Measurements from ENCODE around the gene SSBP4. TPM values are rescaled to one million over a fixed set of nuclear protein-coding genes. Genes with fewer than 3 reads are reported as not detected.
A peak's percentile ranks its signal among the peaks of the same experiment; 100 is the strongest.

The SSBP4 gene
- 46.1 and 50.0 TPM in 2 replicates for total RNA-seq (2021)
- long read RNA-seq, transcript SSBP4-206 (3 exons, 793 nt) = major isoform, 8 of 19 reads
- long read RNA-seq, partial matches to known transcripts = 4 of 19 reads
- long read RNA-seq, other reads (novel, unspliced or antisense) = 6 of 19 reads

DNA sequence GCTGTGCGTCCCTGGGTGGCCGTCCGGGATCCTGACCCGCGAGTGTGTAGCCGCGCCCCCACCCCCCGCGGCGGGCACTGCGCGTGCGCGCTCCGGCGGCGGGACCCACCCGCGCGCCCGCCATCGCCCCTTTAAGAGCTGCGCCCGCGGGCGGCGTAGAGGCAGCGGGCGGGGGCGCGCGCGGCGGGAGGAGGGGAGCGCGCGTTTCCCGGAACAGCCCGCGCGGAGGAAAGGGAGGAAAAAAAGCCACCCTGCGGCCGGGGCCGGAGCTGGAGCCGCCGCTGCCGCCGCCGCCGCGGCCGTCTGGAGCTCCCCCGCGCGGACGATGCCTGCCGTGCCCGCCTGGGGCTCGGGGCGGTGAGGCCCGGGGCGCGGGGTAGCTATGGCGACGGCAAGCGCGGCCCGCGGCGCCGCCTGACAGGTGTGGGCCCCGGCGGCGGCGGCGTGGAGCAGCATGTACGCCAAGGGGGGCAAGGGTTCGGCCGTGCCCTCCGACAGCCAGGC, at the start of gene SSBP4:
Gene SSBP4 (plus strand): TSS at position 204 of the 504 bp plus-strand sequence. CDS start 251 bp downstream, at position 455.
- peaks cover 8% of the 10 kb centered on the region; the same call in 1 of the 2 replicates for H3K4me1 ChIP-seq (ENCODE audit: insufficient read depth, low read length)

More for the DNA sequence above, at the start of gene SSBP4:
- Histone ChIP-seq H4K5ac (ENCODE audit: insufficient read length, low read depth, low read length) (no peak within 1 kb of the TSS), H3K23me2 (ENCODE audit: insufficient read length, low read depth, low read length, poor library complexity, severe bottlenecking) (peaks cover 14% of the 10 kb centered on the region), H2BK5ac (ENCODE audit: insufficient read length, low read length) (no peak within 1 kb of the TSS), H3K9ac (ENCODE audit: extremely low read depth, insufficient read length, low read length) (no peak within 1 kb of the TSS), H4K20me1 (ENCODE audit: control insufficient read depth, insufficient read depth, insufficient read length) (no peaks in the 10 kb centered on the region), H3K18ac (ENCODE audit: insufficient read length, low read depth, low read length) (no peak within 1 kb of the TSS), H4K8ac (replicated peaks; ENCODE audit: insufficient read length, low read depth, low read length) (no peak within 1 kb of the TSS), H2BK12ac (ENCODE audit: insufficient read length, low read depth, low read length) (no peak within 1 kb of the TSS), H3K79me1 (ENCODE audit: insufficient read depth, low read depth, low read length, poor library complexity, severe bottlenecking) (no peaks in the 10 kb centered on the region), H3K14ac (ENCODE audit: insufficient read depth, low read length) (no peak within 1 kb of the TSS), H3K56ac (ENCODE audit: insufficient read length, low read depth, low read length) (no peak within 1 kb of the TSS), H2AK5ac (ENCODE audit: insufficient read length, low read length) (no peak within 1 kb of the TSS), H3K23ac (ENCODE audit: insufficient read length, low read depth, low read length) (no peak within 1 kb of the TSS), H3K4me2 (ENCODE audit: insufficient read depth, insufficient read length, low read length) (peak within 1 kb of the TSS; percentile 25), H2BK15ac (ENCODE audit: low read depth, low read length) (no peak within 1 kb of the TSS), H3K27ac (ENCODE audit: insufficient read length, low read depth, low read length) (no peak within 1 kb of the TSS), H2AFZ (ENCODE audit: low read length) (no peak within 1 kb of the TSS), H3K4ac (ENCODE audit: low read depth, low read length) (no peak within 1 kb of the TSS), H3T11ph (ENCODE audit: low read length) (no peak within 1 kb of the TSS), H4K91ac (ENCODE audit: insufficient read length, low read depth, low read length) (no peak within 1 kb of the TSS), H3K27me3 (ENCODE audit: insufficient read depth, low read length) (no peaks in the 10 kb centered on the region; the same call in 1 of the 2 replicates), H3K9me3 (ENCODE audit: control insufficient read depth, low read depth, low read length) (no peaks in the 10 kb centered on the region), H3K79me2 (ENCODE audit: insufficient read depth, low read length) (no peaks in the 10 kb centered on the region), H2BK120ac (ENCODE audit: low read depth, low read length, poor library complexity, severe bottlenecking) (no peak within 1 kb of the TSS), H2BK20ac (ENCODE audit: low read depth, low read length, poor library complexity, severe bottlenecking) (no peak within 1 kb of the TSS)
- peak within 1 kb of the TSS; percentile 72 to 83 for H3K4me3 Mint-ChIP-seq
- peaks cover 60% of the 10 kb centered on the region for H3K27me3 Mint-ChIP-seq (ENCODE audit: low read depth)
- peaks cover 0 to 5% (median 0%) of the 10 kb centered on the region in 3 experiments; a peak in 1 of 7 replicates for H3K36me3 Mint-ChIP-seq (ENCODE audit: insufficient read depth in 1 of 3, low read depth in 3 of 3)
- TF ChIP-seq, protein P1, sequence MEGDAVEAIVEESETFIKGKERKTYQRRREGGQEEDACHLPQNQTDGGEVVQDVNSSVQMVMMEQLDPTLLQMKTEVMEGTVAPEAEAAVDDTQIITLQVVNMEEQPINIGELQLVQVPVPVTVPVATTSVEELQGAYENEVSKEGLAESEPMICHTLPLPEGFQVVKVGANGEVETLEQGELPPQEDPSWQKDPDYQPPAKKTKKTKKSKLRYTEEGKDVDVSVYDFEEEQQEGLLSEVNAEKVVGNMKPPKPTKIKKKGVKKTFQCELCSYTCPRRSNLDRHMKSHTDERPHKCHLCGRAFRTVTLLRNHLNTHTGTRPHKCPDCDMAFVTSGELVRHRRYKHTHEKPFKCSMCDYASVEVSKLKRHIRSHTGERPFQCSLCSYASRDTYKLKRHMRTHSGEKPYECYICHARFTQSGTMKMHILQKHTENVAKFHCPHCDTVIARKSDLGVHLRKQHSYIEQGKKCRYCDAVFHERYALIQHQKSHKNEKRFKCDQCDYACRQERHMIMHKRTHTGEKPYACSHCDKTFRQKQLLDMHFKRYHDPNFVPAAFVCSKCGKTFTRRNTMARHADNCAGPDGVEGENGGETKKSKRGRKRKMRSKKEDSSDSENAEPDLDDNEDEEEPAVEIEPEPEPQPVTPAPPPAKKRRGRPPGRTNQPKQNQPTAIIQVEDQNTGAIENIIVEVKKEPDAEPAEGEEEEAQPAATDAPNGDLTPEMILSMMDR (conservative IDR thresholded peaks at IDR 0.05) = peak; percentile 48; the same call in 2 of the 3 replicates
- no peak for DNase-seq
- WGBS (ENCODE audit: extremely low coverage, insufficient read length, low lambda C conversion rate) = no CpG with 5 or more reads among the region's 80 CpGs
- no peaks in the 10 kb centered on the region; a peak in 2 of 5 replicates for H3K9me3 Mint-ChIP-seq
- H3K27ac Mint-ChIP-seq = peak within 1 kb of the TSS in 1 of 3 experiments; percentile 86; a peak in 1 of 7 replicates
- H3K4me1 Mint-ChIP-seq = peaks cover 37 to 64% of the 10 kb centered on the region in 2 experiments

Data from H9 (cell line).